Breast epithelium (tissue), 4 donors: ENCODE data around the gene CENPO. TPM values are rescaled to one million over a fixed set of nuclear protein-coding genes. Genes with fewer than 3 reads are reported as not detected.

Source experiments
- DNase-seq, 2 donors: peaks; one replicate each; pipeline ENCODE4 v3.0.0-alpha.2; 2019; ENCODE audit warnings: low spot score in 2 of 2
- H3K27ac ChIP-seq, 2 donors: fragments of 200-600 bp; sonication (generic) in 1 of 2; one replicate each; pipeline ENCODE4 v1.5.1; 2016 to 2019; ENCODE audit warnings: mild to moderate bottlenecking in 1 of 2
- H3K27me3 ChIP-seq, 2 donors: fragments of 200-600 bp; sonication (generic) in 1 of 2; one replicate each; pipeline versions ENCODE4 v1.5.1 to v1.6.0; 2017 to 2019; ENCODE audit warnings: control low read depth in 1 of 2, mild to moderate bottlenecking in 1 of 2
- H3K36me3 ChIP-seq: fragments of 200-600 bp; one replicate; pipeline ENCODE4 v1.5.1; 2019
- H3K4me1 ChIP-seq, 2 donors: fragments of 200-600 bp; sonication (generic); one replicate each; pipeline ENCODE4 v1.5.1; 2016 to 2019; ENCODE audit warnings: control low read depth in 1 of 2
- H3K4me3 ChIP-seq, 3 donors: fragments of 200-600 bp; sonication (generic); 1 replicate in 2 of 3; 2 replicates in 1 of 3; pipeline ENCODE4 v1.5.1; 2016 to 2019; ENCODE audit warnings: mild to moderate bottlenecking in 3 of 3, moderate library complexity in 2 of 3
- H3K9me3 ChIP-seq, 2 donors: fragments of 200-600 bp; sonication (generic) in 1 of 2; one replicate each; pipeline ENCODE4 v1.5.1; 2016 to 2019; ENCODE audit warnings: control low read depth in 1 of 2
- CTCF ChIP-seq, 3 donors: fragments of 450-650 bp; IDR thresholded peaks; one replicate each; pipeline ENCODE4 v1.5.1; 2016 to 2017; ENCODE audit warnings: antibody characterized with exemption in 3 of 3, mild to moderate bottlenecking in 3 of 3, moderate library complexity in 3 of 3
- POLR2A ChIP-seq: fragments of 450-650 bp; IDR thresholded peaks from one replicate; pipeline ENCODE4 v1.6.1; 2016; ENCODE audit warnings: antibody characterized with exemption, mild to moderate bottlenecking, moderate library complexity
- POLR2AphosphoS5 ChIP-seq, 3 donors: sonication (generic); formaldehyde crosslinking; IDR thresholded peaks; one replicate each; pipeline ENCODE4 v1.6.1; 2017; ENCODE audit warnings: antibody characterized with exemption in 3 of 3
- intact Hi-C: fragments of 100-400 bp; cut with DNase I; formaldehyde crosslinking; loops from one replicate; pipeline ENCODE4 v1.15.1; 2023; ENCODE audit warnings: low total_unique reads
- total RNA-seq, 3 donors: library from RNA; depleted of rRNA; stranded (reverse); fragments of >200 nt; gene quantifications; one replicate each; pipeline ENCODE4 v1.1.0, GENCODE V29; 2016

The CENPO gene
- total RNA-seq, 3 donors from 2014 or later = 1.6 to 4.2 (median 1.8) TPM

DNA sequence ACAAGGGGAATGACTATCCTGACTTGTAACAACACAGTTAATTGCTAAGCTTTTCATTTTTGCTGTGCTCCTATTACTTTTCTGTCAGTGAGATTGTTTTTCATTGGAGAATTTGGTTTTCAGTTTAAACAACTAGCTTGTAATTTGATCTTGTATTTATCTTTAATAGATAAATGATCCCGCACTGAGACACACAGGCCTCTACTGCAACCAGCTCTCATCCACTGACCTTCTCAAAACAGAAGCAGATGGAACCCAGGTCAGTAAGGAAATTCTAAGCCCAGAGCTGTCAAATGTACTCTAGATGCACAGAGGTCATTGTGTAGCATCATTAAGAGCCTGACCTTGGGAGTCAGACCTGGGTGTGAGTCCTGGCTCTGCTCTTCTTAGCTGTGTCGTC is 30.7 kb upstream of the CENPO start:
- Histone ChIP-seq H3K27ac (no peak overlapping the region), H3K4me1 (no peaks in the 10 kb centered on the region), H3K9me3 (no peaks in the 10 kb centered on the region), H3K27me3 (no peaks in the 10 kb centered on the region), H3K36me3 (peaks cover 3% of the 10 kb centered on the region), H3K4me3 (no peak overlapping the region)
- intact Hi-C loops = no loop called here
- TF ChIP-seq POLR2AphosphoS5 (IDR thresholded peaks at IDR 0.05) (no peak), CTCF (IDR thresholded peaks at IDR 0.05) (no peak), POLR2A (no peak)
- DNase-seq = no peak

DNA sequence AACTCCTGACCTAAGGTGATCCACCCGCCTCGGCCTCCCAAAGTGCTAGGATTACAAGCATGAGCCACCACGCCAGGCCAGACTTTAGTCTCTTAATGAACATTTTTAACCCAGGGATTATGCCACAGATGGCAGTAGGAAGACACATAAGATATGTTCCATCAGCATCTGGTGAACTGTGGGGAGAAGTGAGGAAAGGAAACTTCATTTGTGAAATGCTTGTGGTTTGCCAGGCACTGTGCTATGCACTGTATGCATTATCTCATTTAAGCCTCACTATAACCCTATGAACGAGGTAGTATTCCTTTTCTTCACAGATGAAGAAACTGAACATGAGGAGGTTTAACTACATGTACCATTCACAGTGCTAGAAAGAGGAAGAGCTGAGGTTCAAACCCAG is 29.4 kb upstream of the CENPO start:
- TF ChIP-seq POLR2A (no peak), POLR2AphosphoS5 (IDR thresholded peaks at IDR 0.05) (no peak), CTCF (IDR thresholded peaks at IDR 0.05) (no peak)
- no peaks in the 10 kb centered on the region for H3K27me3 ChIP-seq
- intact Hi-C loops = no loop called here
- no peaks in the 10 kb centered on the region for H3K9me3 ChIP-seq
- DNase-seq = no peak
- peaks cover 3% of the 10 kb centered on the region for H3K36me3 ChIP-seq
- no peak overlapping the region for H3K4me3 ChIP-seq
- H3K27ac ChIP-seq = no peak overlapping the region
- H3K4me1 ChIP-seq = no peaks in the 10 kb centered on the region

DNA sequence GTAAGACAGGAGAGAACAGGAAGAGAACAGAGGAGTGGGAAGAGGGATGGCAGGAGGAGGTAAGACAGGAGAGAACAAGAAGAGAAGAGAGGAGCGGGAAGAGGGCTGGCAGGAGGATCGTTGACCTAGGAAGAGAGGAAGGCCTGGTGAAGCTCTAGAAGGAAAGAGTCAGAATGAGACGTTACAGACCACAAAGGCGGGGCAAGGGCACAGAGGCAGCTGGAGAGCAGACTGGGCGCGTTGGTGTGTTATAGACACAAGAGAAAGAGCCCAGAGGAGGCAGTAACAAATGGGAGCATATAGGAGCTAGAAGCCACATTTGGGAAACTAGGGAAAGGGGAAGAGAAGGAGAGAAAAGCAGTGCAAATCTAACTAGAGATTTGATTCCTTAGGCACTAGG is 26.6 kb upstream of the CENPO start:
- no peak overlapping the region for H3K4me3 ChIP-seq
- no peak for TF ChIP-seq POLR2A
- no peak for TF ChIP-seq POLR2AphosphoS5 (IDR thresholded peaks at IDR 0.05)
- TF ChIP-seq CTCF (IDR thresholded peaks at IDR 0.05) = no peak
- no peaks in the 10 kb centered on the region for H3K9me3 ChIP-seq
- no peak for DNase-seq
- H3K27ac ChIP-seq = no peak overlapping the region
- no peaks in the 10 kb centered on the region for H3K4me1 ChIP-seq
- H3K27me3 ChIP-seq = no peaks in the 10 kb centered on the region
- intact Hi-C loops = no loop called here
- peaks cover 3% of the 10 kb centered on the region for H3K36me3 ChIP-seq

- no peak overlapping the region for H3K27ac ChIP-seq
- H3K4me1 ChIP-seq = no peaks in the 10 kb centered on the region
- H3K4me3 ChIP-seq = no peak overlapping the region
- intact Hi-C loops = no loop called here
- H3K27me3 ChIP-seq = no peaks in the 10 kb centered on the region
- TF ChIP-seq POLR2AphosphoS5 (IDR thresholded peaks at IDR 0.05) (no peak), POLR2A (no peak), CTCF (IDR thresholded peaks at IDR 0.05) (no peak)
- H3K36me3 ChIP-seq = peaks cover 3% of the 10 kb centered on the region
- DNase-seq = no peak
- H3K9me3 ChIP-seq = no peaks in the 10 kb centered on the region
Measured at GRCh38 chr2:24768013-24768412, 25.2 kb upstream of the CENPO start.

GRCh38 chr2:24768601-24769000 is 24.6 kb upstream of the CENPO start:
- no peak overlapping the region for H3K27ac ChIP-seq
- peaks cover 3% of the 10 kb centered on the region for H3K36me3 ChIP-seq
- no peaks in the 10 kb centered on the region for H3K9me3 ChIP-seq
- DNase-seq = no peak
- no peaks in the 10 kb centered on the region for H3K4me1 ChIP-seq
- no peaks in the 10 kb centered on the region for H3K27me3 ChIP-seq
- no peak overlapping the region for H3K4me3 ChIP-seq
- intact Hi-C loops = no loop called here
- no peak for TF ChIP-seq POLR2A
- TF ChIP-seq POLR2AphosphoS5 (IDR thresholded peaks at IDR 0.05) = no peak
- TF ChIP-seq CTCF (IDR thresholded peaks at IDR 0.05) = no peak
